ENCODE data around the gene FAM163B. TPM values are rescaled to one million over a fixed set of nuclear protein-coding genes. Genes with fewer than 3 reads are reported as not detected.

The FAM163B gene
- total RNA-seq, 4 donors from 2014 or later: not detected

- Histone ChIP-seq H3K36me3 (no peaks in the 10 kb centered on the region), H3K9me3 (no peaks in the 10 kb centered on the region), H3K4me1 (peaks cover 0 to 21% of the 10 kb centered on the region in 2 donors), H3K27me3 (no peaks in the 10 kb centered on the region), H3K4me3 (replicated peaks in 1 of 3) (no peak overlapping the region), H3K27ac (no peak overlapping the region)
- DNase-seq: no peak
- TF ChIP-seq POLR2A (IDR thresholded peaks at IDR 0.05) (no peak), CTCF (IDR thresholded peaks at IDR 0.05) (no peak)
- WGBS, 2 donors: 87 to 93% methylated on average over 5 to 9 of the region's 17 CpGs
- intact Hi-C loops (cut with DNase I): no loop called here
Measured at GRCh38 chr9:133574771-133575170, 34.4 kb downstream of the FAM163B start.

- 89 to 94% methylated on average over 10 to 21 of the region's 21 CpGs for WGBS, 2 donors
- Histone ChIP-seq H3K36me3 (no peaks in the 10 kb centered on the region), H3K4me3 (replicated peaks in 1 of 3) (no peak overlapping the region), H3K4me1 (peaks cover 0 to 21% of the 10 kb centered on the region in 2 donors), H3K27me3 (no peaks in the 10 kb centered on the region), H3K27ac (no peak overlapping the region), H3K9me3 (no peaks in the 10 kb centered on the region)
- no peak for DNase-seq
- intact Hi-C loops (cut with DNase I): no loop called here
- TF ChIP-seq POLR2A (IDR thresholded peaks at IDR 0.05): no peak
- no peak for TF ChIP-seq CTCF (IDR thresholded peaks at IDR 0.05)
Measured at GRCh38 chr9:133573791-133574515, 35.2 kb downstream of the FAM163B start.

- 24 to 35% methylated on average over 6 to 14 of the region's 15 CpGs for WGBS, 2 donors
- Histone ChIP-seq H3K9me3 (no peaks in the 10 kb centered on the region), H3K27me3 (no peaks in the 10 kb centered on the region), H3K36me3 (no peaks in the 10 kb centered on the region), H3K4me1 (peaks cover 0 to 21% of the 10 kb centered on the region in 2 donors), H3K4me3 (replicated peaks in 1 of 3) (no peak overlapping the region), H3K27ac (no peak overlapping the region)
- TF ChIP-seq CTCF (IDR thresholded peaks at IDR 0.05) (no peak), POLR2A (IDR thresholded peaks at IDR 0.05) (no peak)
- peak; percentile 86 to 89 for DNase-seq
- intact Hi-C loops (cut with DNase I): no loop called here
Measured at GRCh38 chr9:133572821-133573361, 36.3 kb downstream of the FAM163B start.

GRCh38 chr9:133571896-133572595 is 37.1 kb downstream of the FAM163B start:
- Histone ChIP-seq H3K4me3 (replicated peaks in 1 of 3) (no peak overlapping the region), H3K9me3 (no peaks in the 10 kb centered on the region), H3K4me1 (peaks cover 0 to 21% of the 10 kb centered on the region in 2 donors), H3K27me3 (no peaks in the 10 kb centered on the region), H3K27ac (no peak overlapping the region), H3K36me3 (no peaks in the 10 kb centered on the region)
- TF ChIP-seq CTCF (IDR thresholded peaks at IDR 0.05) (no peak), POLR2A (IDR thresholded peaks at IDR 0.05) (no peak)
- no peak for DNase-seq
- 88 to 89% methylated on average over 15 to 16 of the region's 20 CpGs for WGBS, 2 donors
- intact Hi-C loops (cut with DNase I): no loop called here

Data from thyroid gland (tissue), 4 donors.